NCI-H748 (cell line): ENCODE measurements around the gene MAP2.

ENCODE experiments used
- DNase-seq: peaks from one replicate; lab custom pipeline; 2025; ENCODE audit not compliant: unreplicated experiment; lab: John Stamatoyannopoulos, UW

Gene MAP2

GRCh38 chr2:209640358-209640757 is 216.5 kb downstream of the MAP2 start:
- no peak for DNase-seq

DNA sequence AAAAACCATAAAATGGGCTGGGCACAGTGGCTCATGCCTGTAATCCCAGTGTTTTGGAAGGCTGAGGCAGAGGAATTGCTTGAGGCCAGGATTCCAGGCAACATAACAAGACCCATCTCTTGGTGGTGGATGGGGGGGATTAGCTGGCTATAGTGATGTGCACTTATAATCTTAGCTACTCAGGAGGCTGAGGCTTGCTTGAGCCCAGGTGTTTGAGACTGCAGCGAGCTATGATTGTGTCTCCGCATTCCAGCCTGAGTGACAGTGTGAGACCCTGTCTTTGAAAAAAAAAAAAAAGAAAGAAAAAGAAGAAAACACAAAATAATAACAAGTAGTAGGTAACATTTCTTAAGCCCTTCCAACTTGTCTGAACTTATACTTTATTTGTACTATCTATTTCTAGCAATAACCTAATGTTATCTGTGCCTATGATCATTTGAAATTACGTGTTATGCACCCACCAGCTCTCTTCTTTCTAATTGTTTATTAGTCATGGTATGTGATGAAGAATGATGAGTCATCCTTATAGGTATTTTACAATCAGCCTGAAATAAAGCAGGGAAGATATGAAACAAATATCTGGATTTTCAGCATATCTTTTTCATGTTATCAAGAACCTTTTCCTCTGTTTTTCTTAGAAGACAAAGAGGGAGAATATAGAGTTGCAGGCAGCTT is 218.4 kb downstream of the MAP2 start:
- DNase-seq: no peak

GRCh38 chr2:209644842-209645241 is 221.0 kb downstream of the MAP2 start:
- no peak for DNase-seq

- DNase-seq: no peak
Measured at GRCh38 chr2:209648714-209649113, 224.9 kb downstream of the MAP2 start.

DNA sequence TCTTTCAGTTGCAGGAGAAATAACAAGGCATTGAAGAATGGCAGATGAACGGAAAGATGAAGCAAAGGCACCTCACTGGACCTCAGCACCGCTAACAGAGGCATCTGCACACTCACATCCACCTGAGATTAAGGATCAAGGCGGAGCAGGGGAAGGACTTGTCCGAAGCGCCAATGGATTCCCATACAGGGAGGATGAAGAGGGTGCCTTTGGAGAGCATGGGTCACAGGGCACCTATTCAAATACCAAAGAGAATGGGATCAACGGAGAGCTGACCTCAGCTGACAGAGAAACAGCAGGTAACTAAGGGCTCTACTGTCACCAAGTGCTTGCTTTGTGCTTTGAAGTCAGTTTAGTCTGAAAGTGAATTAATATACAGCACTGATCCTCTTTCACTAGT is 229.3 kb downstream of the MAP2 start:
- no peak for DNase-seq

DNA sequence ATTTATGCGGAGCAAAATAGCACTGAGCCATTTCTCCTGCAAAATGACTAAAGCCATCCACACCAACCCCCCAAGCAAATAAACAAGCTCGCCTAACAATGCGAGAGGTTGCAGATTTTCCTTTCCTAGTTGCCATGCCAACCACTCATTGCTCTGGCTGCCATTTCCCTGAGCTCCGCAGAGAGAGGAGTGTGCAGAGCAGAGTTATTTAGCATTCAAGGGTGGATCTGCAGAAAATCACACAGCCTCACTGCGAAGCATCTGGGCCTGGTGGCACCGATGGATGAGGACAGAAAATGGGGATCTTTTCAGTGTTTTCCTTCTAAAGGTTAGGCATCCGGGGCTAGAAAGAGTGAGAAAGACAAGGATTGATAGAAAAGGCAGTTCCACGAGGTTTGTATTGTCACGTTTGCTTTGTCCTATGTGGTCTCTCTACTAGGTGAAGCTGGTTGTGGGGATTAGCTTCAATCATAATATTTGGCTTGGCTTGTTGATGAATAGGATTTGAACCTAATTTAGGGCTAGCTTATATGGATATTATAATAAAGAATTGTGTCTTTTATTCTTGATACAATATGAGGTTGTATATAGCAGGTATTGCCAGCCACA is 237.5 kb downstream of the MAP2 start:
- DNase-seq: peak; percentile 97

DNA sequence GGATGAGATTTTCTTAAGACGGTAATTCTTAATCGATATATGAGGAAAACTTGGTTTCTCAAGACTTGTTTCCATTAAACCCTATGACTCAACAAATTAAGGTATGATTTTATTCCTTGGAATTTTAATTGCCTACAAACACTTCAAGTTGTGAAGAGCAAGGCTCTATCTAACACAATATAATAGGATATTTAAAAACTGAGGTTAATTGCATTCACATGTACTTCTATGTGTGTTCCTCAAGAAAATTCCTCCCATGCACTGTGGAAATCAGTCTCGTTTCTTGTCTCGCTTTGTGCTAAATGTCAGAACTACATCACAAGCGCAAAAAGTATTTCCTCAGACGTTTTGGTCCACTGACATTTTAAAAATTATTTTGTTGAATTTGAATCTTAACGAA is 238.2 kb downstream of the MAP2 start:
- DNase-seq: no peak

- DNase-seq: no peak
Measured at GRCh38 chr2:209663139-209663538, 239.3 kb downstream of the MAP2 start.

GRCh38 chr2:209663656-209664055 is 239.8 kb downstream of the MAP2 start:
- no peak for DNase-seq

GRCh38 chr2:209666296-209666695 is 242.4 kb downstream of the MAP2 start:
- DNase-seq: no peak

- DNase-seq: peak; percentile 85
Measured at GRCh38 chr2:209671020-209671680, 247.3 kb downstream of the MAP2 start.

- DNase-seq: no peak
Measured at GRCh38 chr2:209673811-209674210, 250.0 kb downstream of the MAP2 start.

DNA sequence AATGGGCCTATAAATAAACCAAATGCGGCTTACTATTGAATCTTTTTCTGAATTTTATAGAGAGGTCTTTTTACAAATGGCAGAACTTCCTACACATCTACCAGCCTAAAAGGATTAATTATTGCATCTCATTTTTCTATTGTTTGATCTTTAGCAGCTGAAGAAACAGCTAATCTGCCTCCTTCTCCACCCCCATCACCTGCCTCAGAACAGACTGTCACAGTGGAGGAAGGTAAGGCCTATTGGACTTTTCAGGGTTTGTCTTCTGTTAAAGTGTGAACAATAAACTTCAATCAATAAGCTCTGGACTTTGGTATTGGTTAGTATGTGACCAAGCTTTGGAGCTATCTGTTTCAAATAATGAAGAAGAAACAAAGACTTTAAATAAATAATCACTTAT is 256.7 kb downstream of the MAP2 start:
- DNase-seq: no peak

DNA sequence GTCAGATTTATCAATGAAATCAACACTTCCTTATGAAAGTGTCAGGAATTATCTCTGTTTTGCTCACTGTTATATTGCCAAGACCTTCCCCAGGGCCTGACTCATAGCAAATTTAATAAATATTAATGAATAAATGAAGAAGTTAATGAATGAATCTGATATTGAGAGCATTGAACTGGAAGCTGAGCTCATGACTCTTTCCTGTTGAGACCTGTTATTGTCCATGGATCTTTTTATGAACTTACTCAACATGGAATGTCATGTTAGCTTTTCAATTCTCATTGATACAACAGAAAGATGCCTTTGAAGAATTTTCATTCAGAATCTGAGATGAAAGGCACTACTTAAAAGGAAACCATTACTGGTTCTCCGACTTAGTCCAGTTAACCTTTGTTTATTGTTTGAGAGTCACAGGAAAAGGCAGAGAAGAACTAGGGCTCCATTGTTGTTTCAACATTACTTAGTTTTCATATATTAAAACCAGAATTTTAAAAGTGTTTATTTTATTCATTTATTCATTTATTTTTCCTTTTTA is 257.4 kb downstream of the MAP2 start:
- DNase-seq: no peak

DNA sequence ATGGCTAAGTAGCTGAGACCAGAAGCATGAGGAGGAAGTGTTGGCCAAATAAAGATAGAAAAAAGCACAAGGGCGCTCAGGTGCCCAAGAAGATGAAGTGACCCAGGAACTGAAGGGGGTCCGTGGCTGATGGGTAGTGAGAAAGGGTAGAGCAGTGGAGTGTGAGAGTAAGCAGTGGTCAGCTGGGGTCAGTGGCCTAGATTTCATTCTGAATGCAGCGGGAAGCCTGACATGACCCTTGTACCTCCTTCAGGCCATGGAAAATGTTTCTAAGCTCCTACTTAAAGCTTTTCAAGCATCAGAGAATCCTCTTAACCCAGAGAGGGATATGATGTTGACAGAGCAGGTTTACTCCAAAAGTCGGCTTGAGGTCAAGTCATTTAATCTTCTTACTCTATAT is 258.8 kb downstream of the MAP2 start:
- DNase-seq: no peak

- no peak for DNase-seq
Measured at GRCh38 chr2:209685340-209685739, 261.5 kb downstream of the MAP2 start.

DNA sequence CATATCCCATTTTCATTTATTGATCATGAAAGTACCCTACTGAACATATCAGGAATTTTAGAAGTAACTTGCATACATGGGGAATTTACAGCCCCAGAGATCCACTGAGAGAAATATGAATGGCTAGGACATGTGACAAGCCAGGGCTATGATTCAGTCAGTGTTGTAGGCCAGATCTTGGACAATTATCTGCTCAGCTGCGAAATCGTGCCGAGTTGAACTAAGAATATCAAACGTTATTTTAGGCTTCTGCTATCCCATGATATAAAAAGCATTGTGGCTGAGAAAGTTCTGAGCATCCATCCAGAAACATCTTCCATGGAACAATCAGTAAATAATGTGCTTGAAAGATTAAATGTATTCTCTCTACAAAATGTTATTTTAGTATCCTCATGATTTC is 262.1 kb downstream of the MAP2 start:
- no peak for DNase-seq

- no peak for DNase-seq
Measured at GRCh38 chr2:209686448-209686847, 262.6 kb downstream of the MAP2 start.

DNA sequence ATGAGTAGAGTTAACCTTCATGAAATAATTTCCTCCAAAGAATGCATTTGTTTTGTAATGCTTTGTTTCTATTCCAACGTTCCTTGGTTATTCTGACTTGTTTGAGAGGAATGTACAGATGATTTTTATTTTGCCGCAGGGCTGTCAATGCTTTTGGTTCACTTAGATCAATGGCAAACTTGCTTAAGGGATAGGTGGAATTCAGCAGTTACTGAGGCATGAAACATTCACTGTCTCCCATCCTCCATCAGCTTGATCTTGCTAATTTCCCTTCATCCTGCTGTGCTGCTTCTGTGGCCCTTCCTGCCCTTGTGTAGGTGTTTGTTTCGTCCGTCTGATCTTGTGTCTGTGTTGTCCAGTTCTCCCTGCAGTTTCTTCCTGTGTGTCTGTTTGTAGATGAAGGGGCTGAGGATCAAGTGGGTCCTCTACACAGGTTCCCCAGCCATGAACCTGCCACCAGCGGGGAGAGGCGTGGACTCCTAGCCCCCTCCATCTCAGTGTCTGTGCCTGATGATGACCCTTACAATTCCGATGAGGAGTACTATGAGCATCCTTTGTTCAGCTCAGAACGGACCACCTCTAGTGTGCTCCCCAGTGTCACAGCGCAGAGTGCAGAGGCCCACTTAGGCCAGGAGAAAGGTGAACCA is 263.6 kb downstream of the MAP2 start:
- no peak for DNase-seq

GRCh38 chr2:209688385-209688784 is 264.5 kb downstream of the MAP2 start:
- DNase-seq: peak; percentile 14

DNA sequence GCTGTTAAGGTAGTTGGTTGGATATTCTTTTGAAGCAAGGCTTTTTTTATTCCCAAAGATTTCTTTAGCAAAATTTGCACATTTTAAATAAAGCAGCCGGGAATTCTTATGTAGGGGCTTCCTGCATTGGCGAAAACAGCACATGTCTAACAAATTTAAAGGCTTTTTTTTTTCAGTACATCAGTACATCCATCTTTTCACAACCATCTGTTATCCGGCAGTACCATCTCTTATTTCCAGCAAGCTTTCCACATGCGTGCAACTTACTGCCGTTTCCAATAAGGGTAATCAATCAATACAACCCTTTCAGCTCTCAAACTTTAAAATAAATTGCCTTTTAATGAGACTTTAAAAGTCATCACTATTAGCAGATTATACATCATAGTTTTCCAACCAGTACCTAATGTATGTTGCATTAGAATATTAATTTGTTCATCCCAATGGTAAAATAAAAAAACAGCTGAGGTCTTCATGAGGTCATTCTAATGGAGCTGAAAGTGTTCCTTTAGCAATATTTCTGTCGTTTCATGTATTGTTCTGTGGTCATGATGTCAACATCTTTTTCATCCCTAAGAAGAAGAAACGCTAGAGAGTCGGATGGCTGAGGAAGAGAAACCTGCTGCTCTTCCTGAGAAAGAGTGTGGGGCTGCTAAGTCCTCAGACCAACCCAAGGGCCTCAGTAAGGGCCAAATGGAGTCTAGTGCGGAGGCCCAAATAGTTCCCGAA is 266.3 kb downstream of the MAP2 start:
- DNase-seq: no peak
